HK-2 (cell line): ENCODE results near the gene NPAS3.

Experiments used
- DNase-seq: peaks from one replicate; pipeline ENCODE4 v3.0.0-alpha.2; 2018; ENCODE audit not compliant: unreplicated experiment

Gene NPAS3

DNA sequence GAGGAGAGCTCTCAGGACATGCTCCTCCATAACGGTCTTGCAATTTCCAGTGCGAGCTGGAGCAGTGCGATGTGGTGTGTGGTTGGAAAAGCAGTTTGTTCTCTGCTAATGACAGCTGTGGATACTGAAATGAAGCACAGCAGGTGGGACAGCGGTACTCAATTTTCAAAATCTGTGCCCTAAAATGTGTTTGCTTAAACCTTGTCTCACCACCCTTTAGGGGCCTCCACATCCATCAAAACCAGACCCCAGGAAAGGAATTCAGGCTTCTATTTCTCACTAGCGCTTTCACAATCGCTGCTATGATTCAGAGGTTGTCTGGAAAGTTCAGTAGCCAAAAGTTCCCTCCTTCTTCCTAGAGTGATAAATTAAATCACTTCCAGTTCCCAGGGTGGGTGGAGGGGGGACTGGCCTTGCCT, 571.4 kb downstream of the NPAS3 start:
- DNase-seq, result no peak

DNA sequence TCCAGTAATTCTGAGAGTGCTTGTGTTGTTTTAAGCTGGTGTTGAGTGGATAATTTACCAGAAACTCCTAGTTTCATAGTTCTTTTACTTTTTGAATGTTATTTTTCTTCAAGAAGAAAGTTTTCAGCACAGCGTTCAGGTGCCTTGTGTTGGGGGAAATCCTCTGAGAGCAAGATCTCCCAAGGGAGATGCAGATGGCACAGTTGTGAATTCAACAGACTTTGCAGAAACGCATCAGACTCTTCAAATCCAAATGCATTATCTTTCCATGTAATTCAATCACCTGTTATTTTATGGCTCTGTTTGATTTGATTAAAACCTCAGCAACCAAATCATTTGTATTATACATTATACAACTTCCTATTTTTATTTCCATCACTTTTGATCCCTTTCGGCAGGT, 572.3 kb downstream of the NPAS3 start:
- DNase-seq, result no peak

DNA sequence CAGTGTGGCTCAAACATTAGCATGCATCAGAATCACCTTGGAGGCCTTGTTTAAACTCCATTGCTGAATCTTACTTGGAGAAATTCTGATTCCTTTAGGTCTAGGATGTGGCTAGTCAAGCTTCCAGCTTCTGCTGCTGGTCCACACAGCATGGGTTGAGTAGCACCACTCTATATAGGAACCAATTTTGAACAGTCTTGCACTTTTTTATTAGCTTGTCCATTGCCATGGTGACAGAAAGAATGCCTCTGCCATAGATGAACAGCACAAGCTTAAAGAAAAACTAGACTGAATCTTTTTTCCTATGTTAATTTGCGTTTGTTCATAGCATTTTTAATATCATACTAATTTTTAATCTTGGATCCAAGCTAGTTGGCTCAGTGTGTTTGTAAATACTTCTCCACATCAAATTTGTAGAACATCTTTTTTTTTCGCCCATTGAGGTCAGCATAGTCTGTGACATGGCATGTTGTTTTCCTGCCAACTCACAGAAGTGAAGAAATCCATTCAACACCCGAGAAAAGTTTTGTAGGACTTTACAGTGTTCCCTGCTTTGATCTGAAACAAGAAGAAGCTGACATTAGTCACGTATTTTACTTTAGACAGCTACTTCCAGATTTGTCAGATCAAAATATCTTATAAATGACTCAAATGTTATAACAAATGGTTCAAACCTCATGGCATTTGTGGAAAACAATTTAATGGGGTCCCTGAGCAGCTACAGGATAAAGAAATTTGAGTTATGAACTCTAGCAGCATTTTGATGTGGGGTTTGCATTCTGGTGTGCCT, 573.4 kb downstream of the NPAS3 start:
- DNase-seq, result no peak

DNA sequence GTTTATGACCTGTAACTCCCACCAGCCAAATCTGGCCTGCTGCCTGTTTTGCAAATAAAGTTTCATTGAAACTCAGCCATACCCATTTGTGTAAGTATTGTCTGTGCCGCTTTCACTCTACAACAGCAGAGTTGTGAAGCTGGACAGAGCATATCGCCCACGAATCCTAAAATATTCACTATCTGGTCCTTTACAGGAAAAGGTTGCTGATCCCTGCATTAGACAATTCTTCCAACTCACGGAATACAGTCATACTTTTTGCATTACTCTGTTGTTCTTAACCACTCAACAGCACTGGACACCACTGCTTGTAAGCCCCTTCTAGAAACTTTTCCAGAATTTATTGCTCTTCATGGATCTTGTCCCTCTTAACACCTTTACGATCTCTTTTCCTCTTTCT, 576.8 kb downstream of the NPAS3 start:
- DNase-seq, result no peak

DNA sequence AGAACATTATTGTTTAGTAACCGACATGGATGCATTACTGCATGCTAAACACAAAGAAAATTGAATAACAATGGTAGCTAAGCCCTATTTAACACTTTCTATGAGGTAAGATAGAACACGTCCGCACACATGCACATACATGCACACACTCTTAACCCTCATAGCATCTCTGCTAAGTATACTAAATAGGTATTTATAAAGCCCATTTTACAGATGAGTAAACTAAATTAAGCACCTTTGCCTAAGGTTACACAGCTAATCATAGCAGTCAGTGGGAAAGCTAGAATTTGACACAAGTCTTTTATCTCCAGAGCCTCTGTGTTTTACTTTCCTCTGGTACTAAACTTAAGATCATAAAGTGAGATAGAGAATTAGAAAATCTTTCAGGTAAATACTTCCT, 577.2 kb downstream of the NPAS3 start:
- DNase-seq, result no peak

DNA sequence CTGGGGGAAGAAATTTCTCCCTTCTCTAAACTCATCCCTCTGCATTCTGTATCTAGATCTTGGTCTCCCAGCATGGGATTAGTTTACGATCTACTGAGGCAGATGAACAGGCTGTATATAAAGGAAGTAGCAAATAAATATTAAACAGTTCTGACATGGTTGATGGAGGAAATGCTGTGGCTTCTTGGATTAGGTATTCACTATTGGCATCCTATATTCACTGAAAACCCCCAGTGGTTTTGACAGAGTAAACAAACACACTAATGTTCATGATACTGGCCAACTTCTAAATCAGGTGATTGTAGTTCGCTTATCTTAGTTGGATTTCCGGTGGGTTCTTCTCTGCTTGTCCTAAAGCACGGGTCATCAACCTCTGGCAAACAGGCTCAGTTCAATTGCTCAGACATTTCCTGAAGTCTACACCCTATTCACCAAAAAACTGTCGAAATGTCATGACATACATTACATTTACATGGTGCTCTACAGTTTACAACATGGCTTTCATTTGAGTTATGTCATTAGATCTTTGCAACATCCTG, 578.3 kb downstream of the NPAS3 start:
- no peak for DNase-seq

DNA sequence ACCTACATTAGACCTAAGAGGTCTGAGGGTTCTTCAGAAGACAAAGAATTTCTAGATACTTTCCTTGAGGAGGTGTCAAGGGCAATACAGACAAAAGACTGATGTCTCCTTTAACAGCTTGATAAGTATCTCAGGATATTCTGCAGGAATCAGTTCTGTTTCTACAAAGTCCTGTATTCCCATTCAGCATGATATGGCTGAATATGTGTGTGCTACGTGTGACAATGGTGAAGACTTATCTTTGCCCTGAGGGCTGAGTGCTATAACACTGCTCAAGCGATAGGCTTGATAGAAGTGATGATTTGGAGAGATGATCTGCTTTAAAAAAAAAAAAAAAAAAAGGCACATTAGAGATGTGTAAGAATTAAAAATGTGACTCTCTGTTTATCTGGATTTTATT, 582.5 kb downstream of the NPAS3 start:
- DNase-seq, result no peak

DNA sequence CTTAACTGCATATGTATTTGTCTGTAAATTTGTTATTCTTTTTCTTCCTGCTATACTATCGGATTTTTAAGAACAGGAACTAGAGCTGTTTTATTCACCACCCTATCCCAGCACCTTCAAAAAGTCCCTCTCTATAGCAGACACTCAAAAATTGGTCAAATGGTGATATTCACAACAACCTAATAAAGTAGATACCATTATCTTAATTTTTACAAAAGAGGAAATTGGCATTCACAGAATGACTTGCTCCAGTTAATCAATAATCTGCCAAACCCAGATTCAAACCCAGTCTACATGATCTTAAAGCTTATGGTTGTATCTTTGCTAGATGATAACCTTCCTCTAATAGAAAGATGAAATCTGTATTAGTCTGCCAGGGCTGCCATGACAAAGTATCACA, 585.6 kb downstream of the NPAS3 start:
- no peak for DNase-seq

DNA sequence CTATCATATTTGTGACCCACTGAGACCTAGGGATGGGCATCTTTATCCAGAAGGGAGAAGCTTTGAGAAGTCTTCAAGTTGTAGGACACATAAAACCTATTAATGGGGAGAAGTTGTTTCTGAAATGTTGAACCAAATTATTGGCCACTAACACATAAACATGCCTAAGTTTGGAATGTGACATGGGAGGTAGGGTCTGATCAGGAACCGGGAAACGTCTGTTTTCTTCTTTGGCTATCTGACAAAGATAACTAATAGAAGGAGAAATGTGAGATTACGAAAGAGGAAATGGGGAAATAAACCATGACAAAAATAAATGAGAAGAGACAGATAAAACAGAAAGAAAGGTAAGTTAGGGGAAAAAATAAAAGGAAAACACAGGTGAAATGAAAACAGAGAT, 586.9 kb downstream of the NPAS3 start:
- no peak for DNase-seq

DNA sequence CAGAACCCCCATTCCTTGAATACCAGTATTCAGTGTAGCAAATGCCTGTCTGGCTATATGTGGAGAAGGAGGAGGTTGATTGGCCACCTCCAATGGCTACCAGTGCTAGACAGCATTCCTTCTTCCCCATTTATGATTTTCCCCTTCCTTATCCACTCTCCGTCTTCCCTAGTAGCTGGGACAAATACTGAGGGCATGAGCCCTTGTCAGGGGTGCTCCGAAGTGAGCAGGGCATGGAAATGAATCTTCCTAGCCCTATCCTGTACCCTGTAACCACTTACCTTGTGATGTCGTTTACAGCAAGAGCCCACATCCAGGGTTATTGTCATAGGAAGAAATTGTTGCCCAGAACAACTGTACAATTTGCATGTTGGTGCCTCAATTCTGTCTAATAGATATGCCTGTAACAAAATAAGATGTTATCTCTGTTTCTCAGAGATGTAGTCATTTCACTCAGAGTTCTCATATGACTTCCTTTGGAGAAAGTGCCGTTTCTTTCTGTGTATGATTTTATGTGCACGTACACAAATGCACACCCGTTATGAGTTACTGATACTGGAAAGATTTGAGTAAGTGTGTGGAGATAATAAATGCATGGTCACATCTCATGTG, 588.5 kb downstream of the NPAS3 start:
- no peak for DNase-seq

DNA sequence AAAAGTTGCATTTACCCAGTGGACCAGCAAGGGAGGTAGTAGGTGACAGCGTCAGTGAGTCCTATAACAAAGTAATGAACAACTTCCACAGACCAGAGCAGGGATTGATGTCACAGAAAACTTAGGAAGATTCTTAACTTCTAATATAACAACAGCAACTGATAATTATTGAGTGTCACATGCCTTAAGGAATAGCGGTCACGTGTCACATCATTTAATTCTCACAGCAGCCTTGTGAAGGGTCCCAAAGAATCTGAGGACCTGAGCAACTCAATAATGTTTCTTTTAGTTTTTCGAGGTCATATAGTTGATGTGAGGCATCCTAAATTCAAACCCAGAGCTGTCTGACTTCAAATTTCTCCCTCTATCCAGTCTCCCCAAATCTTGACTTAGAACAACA, 590.0 kb downstream of the NPAS3 start:
- DNase-seq, result no peak

DNA sequence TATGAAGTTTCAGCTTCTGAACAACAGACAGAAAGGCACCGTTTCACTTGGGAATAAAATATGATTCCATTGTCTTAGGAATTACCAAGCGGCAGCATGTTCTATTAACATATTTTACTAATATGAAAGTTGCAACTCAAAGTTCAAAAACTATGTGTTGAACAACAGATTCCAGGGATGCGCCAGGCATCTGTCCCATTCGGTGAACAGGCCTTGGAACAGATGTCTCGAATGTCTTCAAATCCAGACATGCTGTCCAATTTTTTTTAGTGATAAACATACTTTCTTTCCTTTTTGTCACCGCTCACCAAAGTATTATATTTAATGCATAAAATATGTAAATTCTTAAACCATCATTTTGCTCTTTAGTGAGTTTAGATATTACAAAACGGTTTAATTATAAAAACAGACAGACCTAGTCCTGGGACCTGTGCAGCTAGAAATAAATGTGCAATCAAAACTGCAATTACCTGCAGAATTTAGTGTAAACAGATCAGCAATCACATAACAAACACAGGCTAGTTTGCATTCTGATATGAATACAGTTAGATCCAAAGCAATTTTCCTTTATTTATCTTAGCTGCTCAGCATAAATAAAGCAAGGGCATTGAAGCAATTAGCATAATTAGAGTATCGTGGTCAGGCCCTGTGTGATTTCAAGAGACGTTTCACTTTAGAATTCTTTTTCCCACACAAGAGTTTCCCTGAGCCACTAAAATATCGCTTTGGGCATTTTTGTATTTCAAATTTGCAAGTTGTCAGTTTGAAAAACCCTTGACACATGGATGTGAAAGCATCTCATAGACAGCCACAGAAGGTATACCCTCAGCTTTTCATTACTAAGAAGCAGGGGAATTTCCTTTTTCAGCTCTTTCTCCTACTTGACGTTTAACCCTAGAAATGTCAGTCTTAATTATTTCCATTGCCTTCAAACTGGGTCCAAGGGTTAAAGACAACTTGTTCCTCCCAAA, 591.4 kb downstream of the NPAS3 start:
- no peak for DNase-seq

DNA sequence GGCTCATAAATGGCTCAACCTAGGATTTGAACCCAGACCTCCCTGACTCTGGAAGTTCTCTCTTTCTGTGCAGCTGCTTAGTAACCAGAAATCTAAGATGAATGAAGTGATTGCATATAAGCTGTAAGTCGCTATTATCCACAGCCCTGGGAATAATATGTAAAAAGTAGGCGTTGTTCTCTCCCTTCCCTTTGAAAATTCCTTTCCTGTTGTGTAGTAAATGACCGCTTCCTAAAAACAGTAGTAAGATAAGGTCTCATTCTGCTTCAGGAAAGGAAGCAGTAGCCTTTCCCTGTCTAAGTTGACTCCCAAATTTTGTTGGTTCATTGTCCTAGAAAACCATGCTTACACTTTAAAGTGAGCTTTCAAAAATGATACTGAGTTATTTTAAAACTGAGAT, 593.9 kb downstream of the NPAS3 start:
- no peak for DNase-seq

GRCh38 chr14:33534104-33534503, 595.4 kb downstream of the NPAS3 start:
- no peak for DNase-seq

GRCh38 chr14:33534632-33535031, 596.0 kb downstream of the NPAS3 start:
- peak; percentile 10 for DNase-seq

GRCh38 chr14:33539918-33540357, 601.3 kb downstream of the NPAS3 start:
- DNase-seq, result no peak

- DNase-seq, result no peak
Measured at GRCh38 chr14:33541171-33541570, 602.5 kb downstream of the NPAS3 start.

DNA sequence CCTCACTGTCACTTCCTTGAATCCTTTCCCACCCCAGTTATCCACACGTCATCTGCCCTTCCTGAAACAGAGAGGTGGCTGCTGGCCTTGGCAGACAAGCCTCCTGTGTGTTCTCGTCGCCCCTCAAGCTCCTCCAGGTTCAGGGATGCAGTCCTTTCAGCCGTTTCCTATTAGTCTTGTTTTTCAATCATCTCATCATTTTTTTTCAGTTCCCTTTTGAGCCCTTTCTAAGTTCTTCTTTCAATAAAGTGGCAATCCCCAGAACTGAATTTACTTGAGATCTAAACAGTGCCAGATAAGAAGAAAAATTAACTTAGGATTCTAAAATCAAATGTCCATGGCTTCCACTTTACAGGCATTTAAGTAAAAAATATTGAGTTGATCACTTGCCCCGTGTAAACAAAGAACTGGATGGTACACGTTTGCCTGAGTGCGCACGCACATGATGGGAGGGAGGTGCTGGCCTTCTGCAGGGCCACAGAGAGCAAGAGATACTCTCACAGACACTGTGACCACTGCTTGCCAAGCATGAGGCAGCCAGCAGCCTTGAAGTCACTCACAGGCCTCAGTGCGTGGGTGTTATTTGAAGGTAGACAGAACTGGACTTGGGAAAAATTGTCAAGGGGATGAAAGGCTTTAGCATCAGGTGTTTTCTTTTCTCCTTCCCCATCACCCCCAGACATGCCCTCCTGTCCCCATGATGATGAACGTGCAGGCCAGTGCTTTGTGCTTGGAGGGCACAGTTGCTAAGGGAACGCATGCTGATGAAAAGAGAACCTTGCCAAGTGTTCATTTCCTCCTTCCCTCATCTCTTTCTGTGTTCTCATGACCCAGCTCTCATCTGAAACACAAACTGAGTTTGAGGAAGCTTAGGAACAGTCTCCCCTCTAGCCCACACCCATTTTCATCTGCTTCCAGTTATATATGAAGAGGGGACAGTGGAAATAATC, 603.9 kb downstream of the NPAS3 start:
- DNase-seq, result no peak

DNA sequence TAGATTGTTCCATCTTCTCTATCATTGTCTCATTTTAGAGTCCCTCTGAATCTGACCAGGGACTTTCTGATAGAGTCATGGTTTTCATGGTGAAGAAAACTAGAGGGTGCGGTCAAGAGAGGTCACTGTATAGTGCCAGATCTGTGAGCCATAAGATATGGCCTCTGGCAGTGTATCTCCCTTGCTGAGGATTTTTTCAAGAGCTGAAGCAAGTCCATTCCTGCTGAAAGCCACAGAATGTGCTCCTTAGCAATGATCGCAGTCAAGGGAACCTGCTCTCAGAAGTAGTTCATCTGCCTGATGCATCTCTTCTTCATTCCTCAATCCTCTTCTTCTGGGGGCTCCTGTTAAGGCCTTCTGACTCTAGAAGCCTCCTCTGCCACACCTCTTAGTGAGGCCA, 607.0 kb downstream of the NPAS3 start:
- no peak for DNase-seq

DNA sequence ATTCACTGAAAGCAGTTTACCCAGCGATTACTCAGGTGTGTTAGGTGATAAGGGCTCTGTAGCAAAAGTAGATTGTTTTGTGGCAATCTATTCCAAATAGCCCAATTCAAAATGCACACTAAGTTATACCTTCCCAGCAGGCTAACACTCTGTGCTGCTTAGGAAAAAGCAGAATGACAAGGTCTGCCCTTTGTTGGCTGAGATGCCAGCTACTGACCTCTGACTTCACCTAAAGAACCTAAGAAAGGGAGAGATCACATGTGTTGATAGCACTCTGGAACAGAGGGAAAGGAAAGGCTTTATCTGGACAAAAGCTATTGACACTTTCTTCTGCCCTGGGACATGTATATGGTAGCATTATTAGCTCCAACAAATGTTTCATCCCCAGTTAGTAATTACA, 609.9 kb downstream of the NPAS3 start:
- no peak for DNase-seq

GRCh38 chr14:33551963-33552362, 613.3 kb downstream of the NPAS3 start:
- no peak for DNase-seq
